WERI-Rb-1 (cell line): ENCODE data around the gene PRKAG3.

Experiments used
- DNase-seq: peaks from one replicate; pipeline ENCODE4 v3.0.0-alpha.2; 2020
- H3K27ac ChIP-seq: fragments of 250-450 bp; sonication (Bioruptor Pico); 2 replicates; pipeline ENCODE4 v1.5.1; 2020; ENCODE audit warnings: mild to moderate bottlenecking, moderate library complexity
- H3K27me3 ChIP-seq: fragments of 250-450 bp; sonication (Bioruptor Pico); 2 replicates; pipeline ENCODE4 v1.5.1; 2021; ENCODE audit warnings: mild to moderate bottlenecking, low read depth, moderate library complexity; ENCODE audit not compliant: insufficient read depth, severe bottlenecking
- H3K36me3 ChIP-seq: fragments of 250-450 bp; sonication (Bioruptor Pico); 2 replicates; pipeline ENCODE4 v1.5.1; 2020; ENCODE audit warnings: mild to moderate bottlenecking, moderate library complexity
- H3K4me3 ChIP-seq: 2 replicates; pipeline ENCODE4 v1.5.1; 2011; ENCODE audit warnings: low read depth, mild to moderate bottlenecking, control low read depth, low read length
- H3K9me3 ChIP-seq: fragments of 250-450 bp; sonication (Bioruptor Pico); 2 replicates; pipeline ENCODE4 v1.5.1; 2021; ENCODE audit warnings: mild to moderate bottlenecking, moderate library complexity; ENCODE audit not compliant: severe bottlenecking
- TF ChIP-seq, protein P1 (sequence below): IDR thresholded peaks from 2 replicates; pipeline ENCODE4 v1.5.1; 2011; ENCODE audit warnings: low read depth, mild to moderate bottlenecking, control low read depth, inconsistent platforms, low read length

The PRKAG3 gene

DNA sequence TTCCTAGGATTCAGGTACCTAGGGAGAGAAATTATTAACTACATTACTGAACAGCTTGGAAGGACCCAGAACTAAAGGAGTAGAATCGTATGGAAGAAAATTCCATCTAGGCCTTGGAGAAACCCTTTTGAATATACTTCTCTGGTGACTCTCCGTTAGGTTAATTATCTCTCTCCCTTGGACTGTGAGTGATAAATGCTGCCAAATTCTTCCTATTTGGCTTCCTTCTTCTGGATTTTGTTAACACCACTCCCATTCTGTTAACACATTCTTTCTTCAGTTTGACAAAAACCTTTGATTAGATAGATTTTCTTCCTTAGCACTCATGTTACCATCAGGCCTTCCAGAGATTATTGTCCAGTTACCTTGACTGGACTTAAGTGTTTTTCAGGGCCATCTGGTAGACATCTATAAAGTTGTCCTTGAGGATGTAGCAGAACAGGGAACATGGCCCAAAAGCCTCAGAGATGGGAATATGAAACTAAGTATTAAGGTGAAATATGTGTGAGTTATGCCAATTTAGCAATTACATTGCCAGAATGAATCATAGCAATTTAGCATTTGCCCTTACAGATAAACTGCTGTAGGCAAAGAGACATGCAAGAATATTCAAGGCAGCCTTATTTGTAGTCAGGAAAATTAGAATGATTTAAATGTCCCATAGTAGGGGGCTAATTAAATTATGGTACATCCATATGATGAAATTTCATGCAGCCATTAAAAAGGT is 42.9 kb downstream of the PRKAG3 start:
- no peak for DNase-seq
- Histone ChIP-seq H3K9me3 (no peaks in the 10 kb centered on the region), H3K27ac (no peak overlapping the region), H3K4me3 (no peak overlapping the region), H3K36me3 (no peaks in the 10 kb centered on the region), H3K27me3 (no peaks in the 10 kb centered on the region)
- TF ChIP-seq, protein P1, sequence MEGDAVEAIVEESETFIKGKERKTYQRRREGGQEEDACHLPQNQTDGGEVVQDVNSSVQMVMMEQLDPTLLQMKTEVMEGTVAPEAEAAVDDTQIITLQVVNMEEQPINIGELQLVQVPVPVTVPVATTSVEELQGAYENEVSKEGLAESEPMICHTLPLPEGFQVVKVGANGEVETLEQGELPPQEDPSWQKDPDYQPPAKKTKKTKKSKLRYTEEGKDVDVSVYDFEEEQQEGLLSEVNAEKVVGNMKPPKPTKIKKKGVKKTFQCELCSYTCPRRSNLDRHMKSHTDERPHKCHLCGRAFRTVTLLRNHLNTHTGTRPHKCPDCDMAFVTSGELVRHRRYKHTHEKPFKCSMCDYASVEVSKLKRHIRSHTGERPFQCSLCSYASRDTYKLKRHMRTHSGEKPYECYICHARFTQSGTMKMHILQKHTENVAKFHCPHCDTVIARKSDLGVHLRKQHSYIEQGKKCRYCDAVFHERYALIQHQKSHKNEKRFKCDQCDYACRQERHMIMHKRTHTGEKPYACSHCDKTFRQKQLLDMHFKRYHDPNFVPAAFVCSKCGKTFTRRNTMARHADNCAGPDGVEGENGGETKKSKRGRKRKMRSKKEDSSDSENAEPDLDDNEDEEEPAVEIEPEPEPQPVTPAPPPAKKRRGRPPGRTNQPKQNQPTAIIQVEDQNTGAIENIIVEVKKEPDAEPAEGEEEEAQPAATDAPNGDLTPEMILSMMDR: no peak

DNA sequence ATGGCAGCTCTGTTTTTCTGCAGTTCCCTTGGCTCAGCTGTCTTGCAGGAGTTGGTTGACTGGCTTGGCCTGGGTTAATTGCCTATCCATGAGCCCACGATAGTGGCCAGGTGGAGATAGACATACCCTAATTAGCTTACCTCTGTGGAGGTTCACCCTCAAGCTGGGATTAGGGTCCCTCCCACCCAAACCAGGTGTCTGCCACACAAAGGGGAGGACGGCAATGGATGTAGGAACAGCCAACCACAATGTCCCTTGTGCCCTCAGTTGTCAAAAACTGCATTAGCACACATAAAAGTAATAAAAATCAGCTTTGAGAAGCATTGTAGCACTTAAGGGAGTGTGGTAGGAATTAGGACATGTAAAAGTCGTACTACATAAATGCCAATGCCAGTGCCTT is 45.5 kb downstream of the PRKAG3 start:
- Histone ChIP-seq H3K27ac (no peak overlapping the region), H3K27me3 (no peaks in the 10 kb centered on the region)
- TF ChIP-seq, protein P1: no peak

DNA sequence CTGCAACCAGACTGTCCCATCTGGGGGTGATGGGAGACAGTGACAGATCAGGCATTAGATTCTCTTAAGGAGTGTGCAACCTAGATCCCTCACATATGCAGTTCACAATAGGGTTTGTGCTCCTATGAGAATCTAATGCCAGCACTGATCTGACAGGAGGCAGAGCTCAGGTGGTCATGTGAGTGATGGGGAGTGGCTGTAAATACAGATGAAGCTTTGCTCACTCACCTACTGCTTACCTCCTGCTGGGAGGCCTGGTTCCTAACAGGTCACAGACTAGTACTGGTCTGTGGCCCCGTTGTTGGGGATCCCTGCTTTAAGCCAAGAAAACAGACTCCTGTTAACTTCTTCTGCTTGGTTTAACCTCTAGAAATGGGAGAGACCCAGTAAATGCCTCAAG is 46.5 kb downstream of the PRKAG3 start:
- H3K36me3 ChIP-seq: no peaks in the 10 kb centered on the region
- H3K9me3 ChIP-seq: no peaks in the 10 kb centered on the region
- DNase-seq: peak; percentile 40
- no peaks in the 10 kb centered on the region for H3K27me3 ChIP-seq
- H3K4me3 ChIP-seq: no peak overlapping the region
- no peak overlapping the region for H3K27ac ChIP-seq
- TF ChIP-seq, protein P1: no peak

More for the DNA sequence above, 45.5 kb downstream of the PRKAG3 start:
- Histone ChIP-seq H3K4me3 (no peak overlapping the region), H3K36me3 (no peaks in the 10 kb centered on the region), H3K9me3 (no peaks in the 10 kb centered on the region)
- DNase-seq: no peak

DNA sequence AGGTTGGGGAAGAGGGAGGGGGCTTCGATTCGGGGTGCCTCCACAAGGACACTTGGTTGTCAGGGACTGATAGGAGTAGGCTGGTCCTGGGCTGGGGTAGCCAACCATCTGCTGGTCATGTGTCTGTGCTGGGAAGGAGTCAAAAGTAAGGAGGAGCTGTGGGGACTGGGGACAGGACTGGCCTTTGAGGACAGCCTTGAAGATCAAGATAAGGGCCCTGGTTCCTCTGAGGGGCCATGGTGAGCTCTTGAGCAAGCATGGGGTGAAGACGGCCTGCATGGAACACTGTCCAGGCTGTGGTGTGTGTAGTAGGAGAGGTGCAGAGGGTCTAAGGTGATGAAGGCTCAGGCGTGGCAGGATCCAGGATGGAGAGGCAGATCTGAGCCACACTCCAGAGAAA is 47.9 kb downstream of the PRKAG3 start:
- TF ChIP-seq, protein P1: no peak
- Histone ChIP-seq H3K36me3 (no peaks in the 10 kb centered on the region), H3K27me3 (no peaks in the 10 kb centered on the region), H3K27ac (no peak overlapping the region), H3K4me3 (no peak overlapping the region), H3K9me3 (peaks cover 2% of the 10 kb centered on the region)
- DNase-seq: no peak

DNA sequence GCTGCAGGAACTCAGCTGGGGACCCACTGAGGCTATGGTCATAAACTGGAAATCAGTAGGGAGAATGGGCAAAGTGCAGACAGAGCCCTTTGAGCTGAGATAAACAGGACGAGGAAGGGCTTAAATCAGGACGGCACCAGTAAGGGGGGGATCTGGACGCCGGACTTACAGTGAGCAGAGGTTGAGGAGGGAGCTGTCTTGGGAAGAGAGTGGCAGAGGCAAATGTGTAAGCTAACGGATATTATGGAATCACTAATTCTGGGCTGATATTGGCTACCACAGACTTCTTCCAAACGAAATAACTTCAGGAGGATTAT is 49.1 kb downstream of the PRKAG3 start:
- TF ChIP-seq, protein P1: no peak

More for the DNA sequence above, 49.1 kb downstream of the PRKAG3 start:
- Histone ChIP-seq H3K27me3 (no peaks in the 10 kb centered on the region), H3K9me3 (peaks cover 2% of the 10 kb centered on the region), H3K4me3 (peak overlapping the region; percentile 59), H3K36me3 (no peaks in the 10 kb centered on the region), H3K27ac (peak overlapping the region; percentile 89)
- DNase-seq: peak; percentile 16
